MM.1S (cell line): ENCODE measurements around the gene ASH1L.

Experiments
- EZH2 ChIP-seq: fragments of 300-600 bp; sonication (generic); optimal IDR thresholded peaks from 2 replicates; pipeline ENCODE3; 2017; ENCODE audit warnings: low read depth, mild to moderate bottlenecking, antibody characterized with exemption, low read length, mixed read lengths
- TF ChIP-seq, protein P1 (sequence below): fragments of 300-600 bp; sonication (generic); IDR thresholded peaks from 2 replicates; pipeline ENCODE4 v1.5.1; 2016; ENCODE audit warnings: antibody characterized with exemption, low read length, mixed read lengths

GRCh38 chr1:155379180-155379579 lies 183.4 kb downstream of the ASH1L start:
- TF ChIP-seq, protein P1, sequence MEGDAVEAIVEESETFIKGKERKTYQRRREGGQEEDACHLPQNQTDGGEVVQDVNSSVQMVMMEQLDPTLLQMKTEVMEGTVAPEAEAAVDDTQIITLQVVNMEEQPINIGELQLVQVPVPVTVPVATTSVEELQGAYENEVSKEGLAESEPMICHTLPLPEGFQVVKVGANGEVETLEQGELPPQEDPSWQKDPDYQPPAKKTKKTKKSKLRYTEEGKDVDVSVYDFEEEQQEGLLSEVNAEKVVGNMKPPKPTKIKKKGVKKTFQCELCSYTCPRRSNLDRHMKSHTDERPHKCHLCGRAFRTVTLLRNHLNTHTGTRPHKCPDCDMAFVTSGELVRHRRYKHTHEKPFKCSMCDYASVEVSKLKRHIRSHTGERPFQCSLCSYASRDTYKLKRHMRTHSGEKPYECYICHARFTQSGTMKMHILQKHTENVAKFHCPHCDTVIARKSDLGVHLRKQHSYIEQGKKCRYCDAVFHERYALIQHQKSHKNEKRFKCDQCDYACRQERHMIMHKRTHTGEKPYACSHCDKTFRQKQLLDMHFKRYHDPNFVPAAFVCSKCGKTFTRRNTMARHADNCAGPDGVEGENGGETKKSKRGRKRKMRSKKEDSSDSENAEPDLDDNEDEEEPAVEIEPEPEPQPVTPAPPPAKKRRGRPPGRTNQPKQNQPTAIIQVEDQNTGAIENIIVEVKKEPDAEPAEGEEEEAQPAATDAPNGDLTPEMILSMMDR, result no peak
- no peak for TF ChIP-seq EZH2
